Keratinocyte (primary cell): Measurements from ENCODE around the gene BPGM. TPM values are rescaled to one million over a fixed set of nuclear protein-coding genes. Genes with fewer than 3 reads are reported as not detected.

ENCODE experiments used
- DNase-seq: peaks from one replicate; pipeline ENCODE4 v3.0.0-alpha.2; 2011; ENCODE audit warnings: low read depth, missing footprints, low spot score
- FAIRE-seq: peaks from 2 replicates; lab custom pipeline; 2011; peaks lifted over from hg19 to GRCh38; lab: Jason Lieb, UNC
- H2AFZ ChIP-seq: 2 replicates; pipeline ENCODE4 v1.6.0; 2012; ENCODE audit warnings: low read length, control low read depth, inconsistent platforms; ENCODE audit not compliant: control insufficient read depth
- H3K27ac ChIP-seq: 2 replicates; pipeline ENCODE4 v1.5.1; 2011; ENCODE audit warnings: low read length; ENCODE audit not compliant: control insufficient read depth, insufficient read depth
- H3K27me3 ChIP-seq: 3 replicates; pipeline ENCODE4 v1.6.0; 2011; ENCODE audit warnings: low read length; ENCODE audit not compliant: control insufficient read depth, insufficient read depth; ENCODE audit errors: extremely low read depth
- H3K36me3 ChIP-seq, 2 experiments: 2 replicates in 1 of 2; 3 replicates in 1 of 2; pipeline ENCODE4 v1.5.1; 2011; ENCODE audit warnings: low read length in 2 of 2, mild to moderate bottlenecking in 1 of 2; ENCODE audit not compliant: control insufficient read depth in 2 of 2, insufficient read depth in 2 of 2; ENCODE audit errors: extremely low read depth in 1 of 2
- H3K4me1 ChIP-seq: 3 replicates; pipeline ENCODE4 v1.5.1; 2011; ENCODE audit warnings: low read length; ENCODE audit not compliant: control insufficient read depth, insufficient read depth; ENCODE audit errors: extremely low read depth
- H3K4me2 ChIP-seq: 3 replicates; pipeline ENCODE4 v1.6.0; 2011; ENCODE audit warnings: low read depth, low read length; ENCODE audit not compliant: control insufficient read depth, insufficient read depth; ENCODE audit errors: extremely low read depth
- H3K4me3 ChIP-seq, 3 experiments: fragments of 200-600 bp in 1 of 3; sonication (generic) in 1 of 3; 2 replicates in 2 of 3; 3 replicates in 1 of 3; pipeline ENCODE4 v1.5.1; 2011 to 2016; ENCODE audit warnings: low read length in 3 of 3, mild to moderate bottlenecking in 3 of 3, control low read depth in 2 of 3, inconsistent platforms in 1 of 3, low read depth in 1 of 3, mixed read lengths in 1 of 3, mixed run types in 1 of 3, moderate library complexity in 1 of 3; ENCODE audit not compliant: control insufficient read depth in 2 of 3, insufficient read depth in 2 of 3; ENCODE audit errors: extremely low read depth in 1 of 3
- H3K79me2 ChIP-seq: 2 replicates; pipeline ENCODE4 v1.6.0; 2012; ENCODE audit warnings: low read length; ENCODE audit not compliant: control insufficient read depth, insufficient read depth
- H3K9ac ChIP-seq: 3 replicates; pipeline ENCODE4 v1.6.0; 2011; ENCODE audit warnings: low read length; ENCODE audit not compliant: control insufficient read depth, insufficient read depth; ENCODE audit errors: extremely low read depth
- H3K9me1 ChIP-seq: 3 replicates; pipeline ENCODE4 v1.6.0; 2011; ENCODE audit warnings: low read length; ENCODE audit not compliant: control insufficient read depth, insufficient read depth; ENCODE audit errors: extremely low read depth
- H3K9me3 ChIP-seq: 2 replicates; pipeline ENCODE4 v1.5.1; 2012; ENCODE audit warnings: low read depth, low read length; ENCODE audit not compliant: control insufficient read depth
- H4K20me1 ChIP-seq: 3 replicates; pipeline ENCODE4 v1.6.0; 2011; ENCODE audit warnings: low read length; ENCODE audit not compliant: control insufficient read depth, insufficient read depth; ENCODE audit errors: extremely low read depth
- CTCF ChIP-seq, 3 experiments: IDR thresholded peaks in 1 of 3; conservative IDR thresholded peaks in 1 of 3; optimal IDR thresholded peaks in 1 of 3; 2 replicates in 2 of 3; 3 replicates in 1 of 3; pipeline versions ENCODE3 to v1.5.1; 2011; ENCODE audit warnings: low read length in 3 of 3, mild to moderate bottlenecking in 3 of 3, moderate library complexity in 2 of 3, control low read depth in 1 of 3, inconsistent platforms in 1 of 3; ENCODE audit not compliant: insufficient read depth in 2 of 3; ENCODE audit errors: extremely low read depth in 1 of 3
- EZH2 ChIP-seq: IDR thresholded peaks from one replicate; pipeline ENCODE4 v1.6.1; 2012; ENCODE audit warnings: inconsistent platforms, mild to moderate bottlenecking, low read length, moderate library complexity
- dilution Hi-C: fragments of 300-500 bp; cut with MboI; formaldehyde crosslinking; loops from one replicate; pipeline ENCODE4 v1.7.0; 2020; ENCODE audit warnings: low sequenced_read_pairs; ENCODE audit not compliant: extremely low pct_ligation_motif_present
- polyA plus RNA-seq, 5 experiments: library from polyadenylated mRNA; depleted of rRNA in 3 of 5; stranded (reverse) in 3 of 5; stranded (forward) in 1 of 5; unstranded in 1 of 5; fragments of >200 nt; gene quantifications; 1 replicate in 1 of 5; 2 replicates in 3 of 5; 3 replicates in 1 of 5; pipeline versions ENCODE4 v1.2.1 to v1.2.3, GENCODE V29; 2011 to 2012; ENCODE audit warnings: missing spikeins in 2 of 5, low read depth in 1 of 5, low replicate concordance in 1 of 5

Gene BPGM
- polyA plus RNA-seq, 1 donor (not counting 4 experiments of a cell fraction or from before 2014, with no cell fraction given), result 31.2 TPM

GRCh38 chr7:134643131-134643530 lies 3.5 kb upstream of the BPGM start:
- Histone ChIP-seq H3K79me2 (peaks cover 14% of the 10 kb centered on the region), H3K9me3 (no peaks in the 10 kb centered on the region), H2AFZ (no peak overlapping the region), H3K4me2 (no peak overlapping the region), H3K27ac (no peak overlapping the region), H3K27me3 (no peaks in the 10 kb centered on the region), H3K4me3 (no peak overlapping the region), H3K9ac (no peak overlapping the region), H3K4me1 (peaks cover 19% of the 10 kb centered on the region), H4K20me1 (no peaks in the 10 kb centered on the region), H3K36me3 (no peaks in the 10 kb centered on the region), H3K9me1 (no peaks in the 10 kb centered on the region)
- dilution Hi-C loops, result no loop called here
- TF ChIP-seq CTCF (optimal IDR thresholded peaks at IDR 0.05 in 1 of 3, IDR thresholded peaks at IDR 0.05 in 1 of 3, conservative IDR thresholded peaks at IDR 0.05 in 1 of 3; ENCODE audit: extremely low read depth in 1 of 3, insufficient read depth in 2 of 3, low read length in 3 of 3), result no peak
- no peak for TF ChIP-seq EZH2
- FAIRE-seq (no peak), DNase-seq (no peak)

GRCh38 chr7:134645478-134645877 lies 1.2 kb upstream of the BPGM start:
- H2AFZ ChIP-seq, result peak overlapping the region; percentile 74
- no peaks in the 10 kb centered on the region for H3K9me1 ChIP-seq
- peak overlapping the region; percentile 95 for H3K4me2 ChIP-seq
- H3K27ac ChIP-seq, result peak overlapping the region; percentile 94
- DNase-seq (no peak), FAIRE-seq (no peak)
- no peaks in the 10 kb centered on the region for H3K9me3 ChIP-seq
- no peak for TF ChIP-seq EZH2
- no peak for TF ChIP-seq CTCF (optimal IDR thresholded peaks at IDR 0.05 in 1 of 3, IDR thresholded peaks at IDR 0.05 in 1 of 3, conservative IDR thresholded peaks at IDR 0.05 in 1 of 3; ENCODE audit: extremely low read depth in 1 of 3, insufficient read depth in 2 of 3, low read length in 3 of 3)
- H3K27me3 ChIP-seq, result no peaks in the 10 kb centered on the region
- peaks cover 24% of the 10 kb centered on the region for H3K79me2 ChIP-seq
- peak overlapping the region; percentile 92 for H3K9ac ChIP-seq
- H3K4me3 ChIP-seq, result peak overlapping the region; percentile 52 to 94 (median 78)
- no peaks in the 10 kb centered on the region for H4K20me1 ChIP-seq
- H3K4me1 ChIP-seq, result peaks cover 28% of the 10 kb centered on the region
- dilution Hi-C loops, result no loop called here
- H3K36me3 ChIP-seq, result no peaks in the 10 kb centered on the region
